ENCODE measurements around the gene SNX9.
"Not testable (repeated sequence)": the region's sequence is repeated elsewhere in the genome, so short reads cannot be mapped to it uniquely, and the experiment has no call there.

Gene SNX9

DNA sequence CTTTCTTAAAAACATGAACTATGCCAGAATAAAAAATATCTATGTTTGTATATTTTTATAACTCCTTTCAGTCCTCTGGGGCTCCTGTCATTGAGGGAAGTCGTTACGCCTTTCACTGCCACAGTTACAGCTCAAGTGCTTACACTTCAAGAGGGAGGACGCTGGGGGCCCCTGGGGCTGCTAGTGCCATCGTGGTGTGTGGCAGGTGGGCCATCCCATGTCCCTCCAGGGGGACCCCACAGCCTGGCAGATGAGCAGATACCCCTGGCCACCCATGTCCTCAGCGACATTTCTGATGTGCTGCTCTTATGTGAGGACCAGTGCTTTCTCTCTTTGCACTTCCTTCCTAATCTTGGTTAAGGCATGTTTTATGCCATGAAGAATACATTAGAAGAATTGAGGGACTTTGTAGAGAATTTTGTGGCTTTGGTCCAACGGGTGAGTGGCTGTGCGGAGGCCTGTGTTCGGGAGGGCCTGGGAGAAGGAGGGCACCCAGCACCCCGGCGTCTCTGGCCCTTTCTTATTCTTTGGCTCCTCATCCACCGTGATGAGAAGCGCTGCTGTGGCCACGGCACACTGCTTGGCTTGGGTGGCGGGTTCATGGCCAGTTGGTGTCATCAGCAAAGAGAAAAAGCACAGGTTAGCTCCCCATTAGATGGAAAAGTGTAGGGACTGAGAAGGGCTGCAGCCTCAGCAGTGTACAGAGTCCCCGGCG is 120.4 kb downstream of the SNX9 start:
- no peak overlapping the region for H3K4me3 ChIP-seq (replicated peaks in 1 of 2; ENCODE audit: low read depth in 2 of 2, low read length in 2 of 2)
- TF ChIP-seq, protein P1, sequence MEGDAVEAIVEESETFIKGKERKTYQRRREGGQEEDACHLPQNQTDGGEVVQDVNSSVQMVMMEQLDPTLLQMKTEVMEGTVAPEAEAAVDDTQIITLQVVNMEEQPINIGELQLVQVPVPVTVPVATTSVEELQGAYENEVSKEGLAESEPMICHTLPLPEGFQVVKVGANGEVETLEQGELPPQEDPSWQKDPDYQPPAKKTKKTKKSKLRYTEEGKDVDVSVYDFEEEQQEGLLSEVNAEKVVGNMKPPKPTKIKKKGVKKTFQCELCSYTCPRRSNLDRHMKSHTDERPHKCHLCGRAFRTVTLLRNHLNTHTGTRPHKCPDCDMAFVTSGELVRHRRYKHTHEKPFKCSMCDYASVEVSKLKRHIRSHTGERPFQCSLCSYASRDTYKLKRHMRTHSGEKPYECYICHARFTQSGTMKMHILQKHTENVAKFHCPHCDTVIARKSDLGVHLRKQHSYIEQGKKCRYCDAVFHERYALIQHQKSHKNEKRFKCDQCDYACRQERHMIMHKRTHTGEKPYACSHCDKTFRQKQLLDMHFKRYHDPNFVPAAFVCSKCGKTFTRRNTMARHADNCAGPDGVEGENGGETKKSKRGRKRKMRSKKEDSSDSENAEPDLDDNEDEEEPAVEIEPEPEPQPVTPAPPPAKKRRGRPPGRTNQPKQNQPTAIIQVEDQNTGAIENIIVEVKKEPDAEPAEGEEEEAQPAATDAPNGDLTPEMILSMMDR (IDR thresholded peaks at IDR 0.05; ENCODE audit: low read depth, low read length), result no peak
- no peak for DNase-seq (ENCODE audit: low read depth in 2 of 2)

DNA sequence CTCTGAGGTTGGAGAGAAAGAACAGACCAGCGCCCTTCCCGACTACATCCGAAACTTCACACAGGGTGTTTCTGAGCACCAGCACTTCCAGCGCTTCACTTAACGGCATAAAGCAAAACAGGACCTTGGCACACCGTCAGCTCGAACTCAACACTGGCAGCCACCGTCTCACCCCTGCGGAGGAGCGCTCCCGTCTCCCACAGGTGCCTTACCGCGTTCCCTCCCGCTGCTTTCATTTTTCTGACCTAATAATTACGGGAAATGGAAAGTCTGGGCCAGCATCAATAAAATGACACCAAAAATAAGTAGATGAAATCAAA is 120.9 kb downstream of the SNX9 start:
- TF ChIP-seq, protein P1 (IDR thresholded peaks at IDR 0.05; ENCODE audit: low read depth, low read length), result no peak
- no peak overlapping the region for H3K4me3 ChIP-seq (replicated peaks in 1 of 2; ENCODE audit: low read depth in 2 of 2, low read length in 2 of 2)
- DNase-seq (ENCODE audit: low read depth in 2 of 2), result no peak

DNA sequence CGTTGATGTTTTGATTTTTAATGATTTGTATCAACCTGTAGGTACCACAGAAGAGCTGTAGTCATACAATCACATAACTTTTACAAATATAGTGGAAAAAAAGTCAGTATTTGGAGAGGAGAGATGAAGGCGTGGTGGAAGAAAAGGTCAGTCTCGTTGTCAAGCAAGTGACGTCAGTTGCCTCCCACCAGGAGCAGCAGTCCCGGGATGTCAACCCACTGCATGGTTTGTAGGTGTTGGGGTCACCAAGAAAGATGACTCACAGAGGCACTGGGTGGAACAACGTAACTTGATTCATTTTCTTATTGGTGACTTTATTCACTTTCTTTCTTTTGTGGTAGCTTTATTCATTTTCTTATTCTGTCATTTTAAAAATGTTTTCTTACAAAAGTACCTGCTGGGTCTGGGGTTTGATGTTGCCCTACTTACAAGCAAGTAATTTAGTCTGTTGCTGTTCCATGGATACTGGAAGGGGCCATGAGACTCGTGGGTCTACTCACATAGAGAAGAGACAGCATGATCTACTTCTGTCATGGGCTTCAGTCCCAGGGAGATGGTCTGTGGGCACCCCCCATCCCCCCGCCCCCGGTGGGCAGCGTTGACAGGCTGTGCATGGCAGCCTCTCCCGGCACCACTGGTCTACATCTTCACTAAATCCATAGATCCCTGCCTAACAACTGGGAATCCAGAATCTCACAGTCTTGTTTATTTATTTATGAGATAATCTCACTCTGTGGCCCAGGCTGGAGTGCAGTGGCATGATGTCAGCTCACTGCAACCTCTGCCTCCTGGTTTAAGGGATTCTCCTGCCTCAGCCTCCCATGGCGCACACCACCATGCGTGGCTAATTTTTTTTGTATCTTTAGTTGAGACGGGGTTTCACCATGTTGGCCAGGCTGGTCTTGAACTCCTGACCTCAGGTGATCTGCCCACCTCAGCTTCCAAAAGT is 122.2 kb downstream of the SNX9 start:
- peak in 1 of 2 donors; percentile 19 for DNase-seq (ENCODE audit: low read depth in 2 of 2)
- no peak overlapping the region for H3K4me3 ChIP-seq (replicated peaks in 1 of 2; ENCODE audit: low read depth in 2 of 2, low read length in 2 of 2)
- TF ChIP-seq, protein P1 (IDR thresholded peaks at IDR 0.05; ENCODE audit: low read depth, low read length), result no peak

DNA sequence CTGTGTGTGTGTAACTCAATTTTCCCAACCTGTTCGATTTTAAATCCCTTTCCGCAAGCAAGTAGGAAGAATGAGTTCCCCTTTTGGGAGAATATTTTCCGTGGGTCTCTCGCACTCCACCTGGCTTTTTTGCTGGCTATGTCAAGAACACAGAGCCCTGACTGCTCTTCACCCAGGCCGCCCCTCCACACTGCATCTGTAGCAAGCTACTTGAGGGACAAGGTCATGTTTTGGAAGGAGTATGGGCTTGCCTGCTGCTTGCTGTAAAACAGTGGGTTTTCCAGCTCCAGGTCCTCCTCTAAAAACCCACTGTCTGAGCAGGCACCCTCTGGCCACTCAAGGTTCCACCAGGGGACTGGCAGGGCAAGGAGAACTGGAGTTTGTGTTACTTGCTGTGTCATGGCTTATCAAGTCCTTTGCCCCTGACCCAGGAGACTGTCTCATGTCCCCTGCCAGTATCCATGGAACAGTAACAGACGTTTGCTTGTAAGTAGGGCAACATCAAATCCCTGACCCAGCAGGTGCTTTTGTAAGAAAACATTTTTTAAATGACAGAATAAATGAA is 123.1 kb downstream of the SNX9 start:
- TF ChIP-seq, protein P1 (IDR thresholded peaks at IDR 0.05; ENCODE audit: low read depth, low read length), result no peak
- no peak for DNase-seq (ENCODE audit: low read depth in 2 of 2)
- no peak overlapping the region for H3K4me3 ChIP-seq (replicated peaks in 1 of 2; ENCODE audit: low read depth in 2 of 2, low read length in 2 of 2)

DNA sequence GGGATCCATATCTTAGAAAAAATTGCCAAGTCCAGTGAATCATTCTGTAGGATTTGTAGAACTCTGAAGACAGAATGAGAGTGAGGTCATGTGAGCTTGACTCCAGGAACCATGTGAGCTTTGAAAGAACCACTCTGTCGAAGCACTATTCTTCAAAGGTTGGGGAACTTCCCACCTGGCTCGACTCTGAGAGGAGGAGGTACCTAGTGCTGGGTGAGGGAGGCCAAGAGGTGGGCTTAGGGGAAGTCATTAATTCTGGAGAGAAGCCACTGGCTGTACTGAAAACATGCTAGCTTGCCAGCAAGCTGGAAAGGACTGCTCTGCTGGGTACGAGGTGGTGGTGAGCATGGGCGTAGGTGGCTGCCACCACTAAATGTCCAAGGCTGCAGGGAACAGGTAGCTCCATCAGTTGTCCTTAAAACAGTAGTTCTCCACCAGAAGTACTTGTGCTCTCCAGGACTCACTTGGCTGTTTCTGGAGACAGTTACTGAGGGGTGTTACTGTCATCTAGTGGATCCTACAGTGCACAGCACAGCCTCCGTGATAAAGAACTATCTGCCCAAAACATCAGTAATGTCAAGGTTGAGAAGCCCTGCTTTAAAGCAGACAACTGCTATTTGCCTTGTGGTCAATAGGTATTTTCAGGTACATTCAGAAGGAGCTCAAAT is 124.0 kb downstream of the SNX9 start:
- H3K4me3 ChIP-seq (replicated peaks in 1 of 2; ENCODE audit: low read depth in 2 of 2, low read length in 2 of 2), result no peak overlapping the region
- DNase-seq (ENCODE audit: low read depth in 2 of 2), result peak; percentile 18 to 36
- TF ChIP-seq, protein P1 (IDR thresholded peaks at IDR 0.05; ENCODE audit: low read depth, low read length), result peak; percentile 46

DNA sequence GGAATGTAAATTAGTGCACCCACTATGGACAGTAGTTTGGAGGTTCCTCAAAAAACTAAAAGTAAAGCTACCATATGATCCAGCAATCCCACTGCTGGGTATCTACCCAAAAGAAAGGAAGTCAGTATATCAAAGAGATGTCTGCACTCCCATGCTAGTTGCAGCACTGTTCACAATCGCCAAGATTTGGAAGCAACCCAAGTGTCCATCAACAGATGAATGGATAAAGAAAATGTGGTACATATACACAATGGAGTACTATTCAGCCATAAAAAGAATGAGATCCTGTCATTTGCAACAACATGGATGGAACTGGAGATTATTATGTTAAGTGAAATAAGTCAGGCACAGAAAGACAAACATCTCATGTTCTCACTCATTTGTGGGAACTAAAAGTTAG is 127.9 kb downstream of the SNX9 start:
- H3K4me3 ChIP-seq (replicated peaks in 1 of 2; ENCODE audit: low read depth in 2 of 2, low read length in 2 of 2), result not testable (repeated sequence)

More for the DNA sequence above, 127.9 kb downstream of the SNX9 start:
- DNase-seq (ENCODE audit: low read depth in 2 of 2), result not testable (repeated sequence)

Measured in cardiac fibroblast (primary cell).